HG03432 (cell line): ENCODE data around the gene YLPM1.

ENCODE experiments used
- ATAC-seq: cut with Tn5 transposase; IDR thresholded peaks from one replicate; pipeline ENCODE4 v1.9.1; 2021; ENCODE audit warnings: mild to moderate bottlenecking, moderate library complexity; ENCODE audit not compliant: unreplicated experiment

Gene YLPM1

GRCh38 chr14:74865156-74865555, 102.0 kb downstream of the YLPM1 start:
- no peak for ATAC-seq

GRCh38 chr14:74866708-74867389, 103.7 kb downstream of the YLPM1 start:
- ATAC-seq = no peak

- no peak for ATAC-seq
These were observed 104.6 kb downstream of the YLPM1 start for GRCh38 chr14:74867673-74868072.

DNA sequence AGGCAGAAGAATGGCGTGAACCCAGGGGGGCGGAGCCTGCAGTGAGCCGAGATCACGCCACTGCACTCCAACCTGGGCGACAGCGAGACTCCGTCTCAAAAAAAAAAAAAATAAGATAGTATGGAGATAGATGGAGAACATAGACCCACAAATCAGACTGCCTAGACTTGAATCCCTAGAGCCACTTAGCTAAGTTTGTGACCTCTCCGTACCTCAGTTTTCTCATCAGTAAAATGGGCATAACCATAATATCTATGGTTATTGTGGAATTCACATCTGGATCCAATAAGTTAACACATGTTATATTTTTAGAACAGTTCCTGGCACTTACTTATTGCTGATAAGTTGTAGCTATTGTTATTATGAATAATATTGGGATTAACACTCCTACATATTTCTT, 105.6 kb downstream of the YLPM1 start:
- ATAC-seq = no peak

GRCh38 chr14:74871819-74872218, 108.7 kb downstream of the YLPM1 start:
- no peak for ATAC-seq

GRCh38 chr14:74875204-74875603, 112.1 kb downstream of the YLPM1 start:
- no peak for ATAC-seq

DNA sequence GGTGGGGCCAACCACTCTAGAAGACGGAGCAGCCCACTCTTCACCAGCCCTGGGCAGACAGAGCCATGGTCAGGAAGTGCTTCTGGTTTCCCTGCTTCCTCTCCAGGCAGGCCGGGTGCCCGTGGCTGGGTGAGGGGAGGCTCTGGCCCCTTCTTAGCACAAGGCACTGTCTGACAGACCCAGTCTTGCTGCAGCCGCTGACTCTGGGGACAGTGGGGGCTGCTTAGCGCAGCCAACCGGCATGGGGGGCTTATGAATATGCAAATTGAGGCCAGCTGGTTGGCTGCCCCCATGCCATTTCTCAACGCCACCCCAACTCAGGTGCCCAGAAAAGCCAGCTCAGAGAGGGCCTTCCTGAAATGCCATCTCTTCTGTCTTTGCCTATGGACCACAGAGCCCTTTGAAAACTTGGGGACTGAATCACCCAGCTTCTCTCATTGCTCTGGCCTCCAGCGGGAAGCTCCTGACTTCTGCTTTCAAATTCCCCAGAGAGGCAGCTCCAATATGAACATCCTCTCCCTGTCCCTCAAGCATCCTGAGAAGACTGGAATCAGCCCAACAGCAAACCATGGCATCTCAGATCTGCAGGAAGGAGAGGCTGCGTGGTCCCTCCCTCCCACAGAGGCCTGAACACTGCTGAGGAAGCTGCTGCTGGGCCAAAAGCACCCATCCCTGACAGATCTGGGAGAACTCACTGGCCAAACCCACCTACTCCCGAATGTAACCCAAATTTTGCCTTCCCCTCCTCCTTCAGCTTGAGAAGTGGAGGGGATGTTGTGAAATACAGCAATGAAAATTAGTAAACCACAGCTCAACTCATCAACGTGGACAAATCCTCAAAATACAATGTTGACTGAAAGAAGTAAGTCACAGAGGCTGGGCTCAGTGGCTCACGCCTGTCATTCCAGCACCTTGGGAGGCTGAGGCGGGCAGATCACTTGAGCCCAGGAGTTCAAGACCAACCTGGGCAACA, 113.1 kb downstream of the YLPM1 start, which contains the start of gene PROX2:
Gene PROX2, minus strand, starts transcription at position 205 of the 973 bp plus-strand sequence. CDS start 12,311 bp downstream, outside the sequence.
- no peak for ATAC-seq

GRCh38 chr14:74879427-74880182, 116.5 kb downstream of the YLPM1 start:
- ATAC-seq = no peak

- ATAC-seq = peak; percentile 95
These were observed 118.5 kb downstream of the YLPM1 start, which contains the start of gene DLST for GRCh38 chr14:74881431-74882102. Gene DLST, plus strand, starts transcription at chr14:74881916. Its CDS starts 38 bp downstream, at chr14:74881954.

- ATAC-seq = peak; percentile 43
These were observed 119.2 kb downstream of the YLPM1 start for GRCh38 chr14:74882103-74882920.
